Muscle of arm (tissue), 12 donors: ENCODE measurements around the gene SH2D4B. TPM values are rescaled to one million over a fixed set of nuclear protein-coding genes. Genes with fewer than 3 reads are reported as not detected.

Experiments used
- DNase-seq: peaks from one replicate; pipeline ENCODE4 v3.0.0-alpha.2; 2013
- polyA plus RNA-seq, 12 donors: library from polyadenylated mRNA; unstranded; fragments of 120-200 nt; gene quantifications; one replicate each; pipeline ENCODE4 v1.2.1, GENCODE V29; 2013; ENCODE audit not compliant: insufficient read length in 12 of 12

Gene SH2D4B
- polyA plus RNA-seq, 12 donors: 0.05 to 0.23 (median 0.10) TPM; not detected in 5

DNA sequence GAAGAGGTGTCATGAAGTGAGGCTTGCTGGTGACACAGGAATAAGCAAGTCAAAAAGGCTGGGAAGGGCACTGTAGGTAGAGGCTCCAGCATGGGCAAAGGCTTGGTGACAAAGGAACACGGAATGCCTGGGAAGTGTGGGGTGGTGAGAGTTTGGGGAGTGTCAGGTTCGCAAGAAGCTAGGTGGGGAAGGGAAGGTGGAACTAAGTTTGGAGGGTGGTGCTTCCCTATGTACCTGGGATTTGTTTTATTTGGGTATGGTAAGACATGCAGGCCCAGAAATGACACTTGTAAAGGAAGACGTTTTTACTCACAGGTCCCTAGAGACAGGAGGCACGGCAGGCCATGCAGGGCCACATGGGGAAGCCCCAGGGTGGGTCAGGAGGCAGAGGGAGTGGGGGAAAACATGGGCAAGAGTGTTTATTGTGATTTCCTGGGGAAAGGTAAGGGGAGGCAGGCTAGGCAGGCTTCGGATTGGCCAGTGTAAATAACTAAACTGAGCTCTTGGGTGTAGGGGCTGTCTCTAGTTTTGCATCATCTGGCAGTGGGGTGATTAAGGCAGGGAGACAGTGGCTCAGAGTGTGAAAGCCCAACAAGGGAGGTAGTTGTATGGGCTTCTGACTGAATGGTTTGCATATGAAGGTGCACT is 52.1 kb downstream of the SH2D4B start:
- no peak for DNase-seq

DNA sequence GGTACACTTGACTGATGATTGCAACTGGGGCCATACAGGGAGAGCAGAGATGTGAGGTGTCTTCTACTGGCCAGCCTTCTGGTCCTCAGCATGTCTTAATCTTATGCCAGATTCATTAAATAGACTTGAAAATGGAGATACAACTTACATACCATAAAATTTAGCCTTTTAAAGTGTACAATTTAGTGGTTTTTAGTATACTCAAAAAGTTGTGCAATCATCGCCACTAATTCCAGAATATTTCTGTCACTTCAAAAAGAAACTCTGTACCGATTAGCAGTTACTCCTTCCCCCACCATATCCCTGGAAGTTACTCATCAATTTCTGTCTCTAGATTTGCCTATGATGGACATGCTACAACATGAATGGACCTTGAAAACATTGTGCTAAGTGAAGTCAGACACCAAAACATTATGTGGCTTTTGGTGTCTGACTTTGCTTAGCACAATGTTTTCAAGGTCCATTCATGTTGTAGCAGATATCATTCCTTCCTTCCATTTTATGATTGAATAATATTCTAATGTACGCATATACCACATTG is 53.0 kb downstream of the SH2D4B start:
- no peak for DNase-seq

DNA sequence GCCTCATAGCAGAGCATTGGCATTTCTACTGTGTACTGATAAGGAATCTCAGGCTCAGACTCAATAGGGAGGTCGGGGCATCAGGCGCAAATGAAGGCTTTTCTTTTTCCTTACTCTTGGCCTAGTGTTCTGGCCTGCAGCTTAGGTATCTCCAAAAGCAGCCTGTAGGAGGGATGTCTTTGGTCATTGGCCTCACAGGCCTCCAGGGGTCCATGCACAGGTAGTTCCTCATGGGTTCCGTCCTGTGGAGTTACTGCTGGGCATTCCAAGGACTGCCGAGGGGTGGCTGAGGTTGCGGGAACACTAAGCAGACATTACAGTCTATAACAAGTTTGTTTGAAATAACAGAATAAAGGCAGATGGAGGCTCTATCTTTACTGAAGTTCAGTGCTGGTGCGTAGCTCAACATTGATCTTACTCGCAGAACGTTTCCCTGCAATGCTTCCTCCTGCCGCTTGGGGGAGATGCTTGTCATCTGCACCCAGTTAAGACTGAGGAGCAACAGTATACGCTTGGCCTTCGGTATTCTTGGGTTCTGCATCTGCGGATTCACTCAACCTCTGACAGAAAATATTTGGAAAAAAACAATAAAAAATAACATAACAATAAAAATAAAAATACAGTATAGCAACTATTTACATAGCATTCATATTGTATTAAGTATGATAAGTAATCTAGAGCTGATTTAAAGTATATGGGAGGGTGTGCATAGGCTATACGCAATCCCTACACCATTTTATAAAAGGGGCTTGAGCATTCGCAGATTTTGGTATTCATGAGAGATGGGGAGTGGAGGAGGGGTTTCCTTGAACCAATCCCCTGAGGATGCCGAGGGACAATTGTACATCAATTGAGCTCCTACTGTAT is 58.9 kb downstream of the SH2D4B start:
- DNase-seq: no peak

DNA sequence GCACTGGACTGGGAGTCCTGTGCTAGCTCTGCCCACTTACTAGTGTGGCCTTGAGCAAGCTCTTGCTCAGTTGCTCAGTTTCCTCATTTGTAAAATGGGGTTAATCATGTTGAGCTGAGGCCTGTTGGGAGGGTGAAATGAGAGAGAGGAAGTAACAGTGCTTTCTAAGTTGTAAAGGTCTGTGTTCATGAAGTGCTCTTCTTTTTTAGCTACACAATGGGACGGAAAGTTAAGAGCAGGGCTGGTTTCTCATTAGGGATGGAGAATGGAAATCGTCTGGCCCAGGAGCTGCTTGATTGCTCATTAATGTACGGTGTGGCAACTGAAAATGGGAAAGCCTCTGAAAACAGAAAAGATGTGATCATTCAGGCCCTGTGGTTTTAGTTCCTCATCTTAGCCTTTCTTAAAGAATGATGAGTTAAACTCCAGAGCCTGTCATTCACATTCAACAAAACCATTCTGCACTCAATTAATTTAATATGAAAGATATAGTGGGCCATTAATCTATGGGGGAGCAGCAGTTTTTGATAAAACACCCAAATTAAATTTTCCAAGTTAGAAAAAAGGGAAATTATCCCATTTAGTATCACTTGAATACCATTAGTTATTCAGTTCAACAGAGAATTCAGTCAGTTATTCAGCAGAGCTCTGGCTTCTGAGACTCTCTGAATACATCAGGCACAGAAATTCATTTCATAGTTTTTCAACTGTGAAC is 60.5 kb downstream of the SH2D4B start:
- DNase-seq: no peak

DNA sequence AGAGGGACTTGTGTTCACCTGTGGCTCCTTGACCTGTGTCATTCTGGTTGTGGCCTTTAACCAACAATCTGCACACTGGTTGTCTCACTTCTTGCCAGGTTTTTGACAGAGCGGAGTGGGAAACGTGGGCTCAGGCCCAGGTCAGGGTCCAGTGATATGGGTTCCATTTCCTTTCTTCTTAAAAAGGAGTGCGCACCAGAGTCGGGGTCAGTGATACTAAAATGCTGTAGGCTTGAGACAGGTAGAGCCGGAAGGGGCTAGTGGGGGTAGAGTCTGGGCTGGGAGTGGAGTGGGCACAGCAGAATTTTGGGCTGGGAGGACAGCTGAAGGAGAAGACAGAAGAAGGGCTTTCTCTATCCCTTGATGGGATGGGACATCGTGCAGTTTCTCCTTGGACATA is 61.2 kb downstream of the SH2D4B start:
- DNase-seq: no peak

DNA sequence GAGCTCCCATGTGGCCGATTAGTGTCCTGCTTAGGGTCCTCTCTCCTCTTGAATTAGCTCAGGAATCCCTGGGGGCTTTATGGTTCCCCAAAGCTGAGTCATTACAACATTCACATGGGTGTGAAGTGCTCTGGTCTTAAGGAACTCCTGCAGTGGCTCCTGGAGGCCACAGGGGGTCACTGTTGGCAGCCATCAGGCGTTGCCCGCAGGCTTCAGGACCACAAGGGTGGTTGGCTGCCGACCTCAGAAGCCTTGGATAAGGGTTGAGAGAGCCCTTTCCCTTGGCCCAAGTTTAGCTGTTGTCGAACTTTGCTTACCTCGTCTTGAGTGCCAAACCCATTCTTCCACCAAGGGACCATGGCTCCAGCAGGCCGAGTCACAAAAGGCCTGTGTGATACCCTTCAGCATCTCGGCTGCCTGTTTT is 61.7 kb downstream of the SH2D4B start:
- peak; percentile 16 for DNase-seq

DNA sequence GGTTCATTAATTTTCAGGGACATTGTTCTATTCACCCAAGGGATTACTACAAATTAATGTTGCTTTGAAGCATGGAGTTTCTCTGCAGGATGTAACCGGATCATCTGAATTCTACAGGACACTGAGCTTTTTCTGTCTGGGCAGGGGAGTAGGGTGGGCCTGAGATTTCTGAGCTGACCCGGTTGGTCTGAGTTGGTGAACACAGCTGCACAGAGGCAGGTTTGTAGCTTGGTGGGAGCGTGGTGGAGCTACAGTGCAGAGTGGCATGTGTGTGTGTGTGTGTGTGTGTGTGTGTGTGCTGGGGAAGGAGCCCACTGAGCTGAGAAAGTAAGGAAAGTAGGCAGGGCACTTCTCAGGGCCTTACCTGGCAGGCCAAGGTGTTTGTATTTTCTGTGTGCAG is 62.6 kb downstream of the SH2D4B start:
- DNase-seq: no peak

DNA sequence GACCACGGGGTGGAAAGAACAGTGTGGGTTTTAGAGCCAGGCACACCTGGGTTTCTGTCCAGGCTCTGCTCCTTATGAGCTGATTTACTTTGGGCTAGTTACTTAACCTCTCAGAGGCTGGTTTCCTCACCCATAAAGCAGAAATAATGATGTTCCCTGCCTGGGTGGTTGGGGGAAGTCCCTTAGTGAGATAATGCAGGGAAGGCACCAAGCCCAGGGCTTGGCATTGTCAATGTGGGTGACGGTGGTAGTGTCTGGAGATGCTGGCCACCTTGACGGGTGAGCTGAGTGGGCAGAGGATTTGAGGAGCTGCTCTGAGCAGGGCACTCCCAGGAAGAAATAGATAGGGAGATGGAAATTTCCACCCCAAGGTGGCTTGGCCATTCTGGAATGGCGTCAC is 65.2 kb downstream of the SH2D4B start:
- no peak for DNase-seq

DNA sequence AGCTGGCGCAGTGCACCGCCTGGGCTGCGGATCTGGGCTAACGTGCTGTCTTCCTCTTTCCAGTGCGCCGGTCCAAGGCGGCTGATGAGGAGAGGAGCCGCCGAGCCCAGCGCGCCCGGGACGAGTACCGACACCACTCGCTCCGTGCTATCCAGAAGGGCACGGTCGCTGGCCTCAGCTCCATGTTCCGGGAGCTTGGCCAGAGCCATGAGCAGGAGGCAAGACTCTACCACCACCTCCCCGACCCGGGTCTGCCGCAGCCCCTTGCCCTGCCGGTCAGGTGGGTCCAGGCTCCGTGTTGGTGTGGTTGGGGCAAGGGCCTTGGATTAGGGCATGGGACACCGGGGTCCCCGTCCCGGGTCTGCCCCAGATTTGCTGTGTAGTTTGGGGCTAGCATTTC is 65.8 kb downstream of the SH2D4B start:
- DNase-seq: no peak

DNA sequence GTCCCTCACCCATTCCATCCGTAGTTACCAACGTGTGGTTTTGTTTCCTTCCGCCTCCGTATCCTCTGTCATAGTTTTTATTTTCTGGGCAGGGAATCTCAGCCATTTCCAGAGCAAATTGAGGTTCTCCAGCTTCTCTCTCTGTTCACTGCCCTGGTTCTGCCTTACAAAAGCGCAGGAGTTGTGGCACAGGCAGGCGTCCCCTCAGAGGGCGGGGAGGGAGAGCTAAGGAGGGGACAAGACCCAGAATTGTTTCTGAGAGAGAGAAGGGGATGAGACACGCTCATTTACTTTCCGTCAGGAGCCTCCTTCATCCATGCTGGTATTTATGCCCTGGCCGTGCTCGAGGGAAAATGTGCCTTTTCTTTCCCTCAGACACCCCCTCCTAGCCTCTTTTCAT is 71.0 kb downstream of the SH2D4B start:
- DNase-seq: no peak

DNA sequence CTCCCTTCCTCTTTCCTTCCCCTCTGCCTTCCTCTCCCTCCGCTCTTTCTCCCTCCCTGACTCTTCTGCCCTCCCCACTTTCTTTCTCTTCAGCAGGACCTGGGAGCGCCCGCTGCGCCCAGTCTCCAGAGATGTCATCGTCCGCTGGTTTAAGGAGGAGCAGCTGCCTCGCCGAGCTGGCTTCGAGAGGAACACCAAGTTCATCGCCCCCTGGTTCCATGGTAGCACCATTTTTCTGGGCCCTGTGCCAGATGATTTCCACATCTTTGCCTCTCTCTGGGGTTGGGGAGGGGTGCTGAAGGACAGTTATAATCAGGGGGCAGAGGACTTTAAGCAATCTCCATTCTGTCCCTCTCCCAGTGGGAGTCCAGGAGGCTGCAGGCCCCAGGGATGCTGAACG is 71.6 kb downstream of the SH2D4B start:
- no peak for DNase-seq

DNA sequence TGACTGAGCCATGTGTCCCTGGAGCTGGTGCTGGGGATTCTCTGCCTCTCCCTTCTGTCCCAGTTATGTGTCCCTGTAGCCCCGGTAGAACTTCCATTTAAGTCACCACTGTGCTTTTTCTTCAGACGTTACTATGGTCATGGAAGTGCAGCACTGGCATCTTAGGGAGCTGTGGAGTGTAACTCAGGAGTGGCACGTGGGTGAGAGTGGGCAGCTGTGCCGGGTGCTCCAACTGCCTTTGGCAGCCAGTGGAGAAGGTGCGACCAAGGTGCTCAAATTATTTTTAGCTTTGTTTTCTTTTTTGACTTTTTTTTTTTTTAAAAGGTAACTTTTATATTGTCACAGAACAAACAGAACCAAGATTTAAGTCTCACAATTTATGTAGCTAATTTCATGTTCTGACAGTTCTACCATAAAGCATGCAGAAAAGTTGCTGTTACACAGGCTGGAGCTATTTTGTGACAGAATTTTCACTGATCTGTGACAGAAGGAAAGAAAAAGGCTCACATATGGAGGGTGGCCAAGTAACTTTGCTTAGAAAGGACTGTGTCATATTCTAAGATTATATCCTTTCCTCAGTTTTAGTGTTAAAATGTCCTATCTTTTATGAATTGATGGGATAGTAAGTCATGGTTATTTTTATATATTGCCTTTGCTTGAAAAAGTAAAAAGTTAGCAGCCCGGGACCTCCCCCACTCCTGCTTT is 73.9 kb downstream of the SH2D4B start:
- DNase-seq: no peak

DNA sequence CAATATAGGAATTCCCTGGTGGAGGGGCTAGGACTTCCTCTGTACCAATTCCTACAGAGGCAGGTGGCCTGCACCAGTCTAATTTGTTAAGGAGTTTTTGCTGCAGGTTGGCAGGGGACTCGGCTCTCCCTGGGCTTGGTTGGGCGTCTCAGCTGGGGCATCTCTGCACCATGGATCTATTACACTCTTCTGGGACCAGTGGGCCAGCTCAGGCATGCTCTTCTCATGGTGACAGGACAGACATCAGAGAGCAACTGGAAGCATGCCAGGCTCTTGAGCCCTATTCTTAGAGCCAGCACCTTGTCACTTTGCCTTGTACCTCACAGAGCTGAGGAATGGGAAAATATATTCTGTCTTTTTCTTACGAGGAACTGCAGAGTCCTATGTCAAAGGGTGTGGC is 74.6 kb downstream of the SH2D4B start:
- DNase-seq: no peak

DNA sequence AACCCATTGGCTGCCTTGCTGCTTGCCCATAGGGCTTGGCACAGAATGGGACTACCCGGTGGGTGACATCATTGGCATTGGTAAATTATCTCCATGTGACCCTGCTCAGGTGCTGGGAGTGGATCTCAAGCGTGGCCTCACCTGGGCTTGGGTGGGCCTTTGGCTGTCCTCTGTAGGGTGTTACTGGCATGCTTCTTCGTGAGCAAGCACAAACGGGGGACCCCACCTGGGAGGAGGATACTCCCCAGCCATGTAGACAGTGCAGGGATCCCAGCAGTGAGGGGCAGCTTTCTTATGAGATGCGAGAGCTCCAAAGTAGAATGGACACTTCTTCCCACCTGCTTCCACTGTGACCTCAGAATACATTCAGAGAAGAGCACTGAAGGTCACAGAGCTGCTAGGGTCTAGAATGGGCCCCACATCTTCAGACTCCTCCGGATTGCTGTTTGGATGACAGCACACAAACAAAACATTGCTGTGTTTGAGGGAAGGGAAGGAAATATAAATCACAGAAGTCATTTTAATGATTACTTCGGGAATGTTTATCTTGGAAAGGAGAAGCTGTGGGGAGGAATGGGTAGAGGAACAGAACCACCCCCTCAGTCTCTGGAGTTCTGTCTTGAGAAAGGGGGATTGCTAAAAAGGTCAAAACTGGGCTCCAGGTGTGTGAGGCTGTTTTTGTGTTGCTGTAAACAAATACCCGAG is 75.9 kb downstream of the SH2D4B start:
- DNase-seq: no peak

DNA sequence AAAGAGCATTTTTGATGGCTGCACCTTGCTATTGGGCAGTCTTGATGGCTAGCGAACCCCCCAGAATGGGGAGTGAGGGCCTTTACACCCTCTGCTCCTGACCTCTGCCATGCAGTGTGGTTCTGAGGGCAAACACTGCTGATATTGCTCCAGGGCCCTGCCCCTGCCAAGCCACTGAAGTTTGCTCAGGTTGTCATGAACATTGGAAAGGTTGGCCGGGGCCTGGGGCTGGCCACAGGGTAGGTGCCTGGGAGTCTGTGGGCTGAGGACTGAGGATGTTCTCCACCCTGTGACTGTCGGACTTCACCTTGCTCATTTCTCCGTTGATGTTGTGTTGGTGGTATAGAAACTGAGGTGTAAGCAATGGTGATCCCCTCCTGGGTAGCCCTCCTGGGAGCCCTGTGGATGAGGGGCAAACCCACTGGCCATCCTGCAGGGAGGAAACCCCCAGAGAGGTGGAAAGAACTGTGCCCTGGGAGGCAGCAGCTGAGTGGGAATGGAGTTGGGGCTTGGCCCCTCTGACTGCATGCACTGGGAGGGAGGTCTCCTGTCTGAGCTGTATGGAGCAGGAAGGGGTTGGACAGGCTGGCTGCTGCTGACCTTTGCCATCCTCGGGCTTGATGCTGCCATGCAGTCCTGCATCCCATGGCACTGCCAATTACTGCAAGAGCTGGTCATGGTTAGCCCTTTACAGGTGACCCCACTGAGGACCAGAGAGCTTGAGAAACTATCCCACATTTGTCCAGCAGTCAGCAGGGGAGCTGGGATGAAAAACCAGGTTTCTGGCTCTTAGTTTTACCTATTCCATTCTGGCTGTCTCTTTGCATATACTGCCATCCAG is 77.1 kb downstream of the SH2D4B start:
- no peak for DNase-seq

DNA sequence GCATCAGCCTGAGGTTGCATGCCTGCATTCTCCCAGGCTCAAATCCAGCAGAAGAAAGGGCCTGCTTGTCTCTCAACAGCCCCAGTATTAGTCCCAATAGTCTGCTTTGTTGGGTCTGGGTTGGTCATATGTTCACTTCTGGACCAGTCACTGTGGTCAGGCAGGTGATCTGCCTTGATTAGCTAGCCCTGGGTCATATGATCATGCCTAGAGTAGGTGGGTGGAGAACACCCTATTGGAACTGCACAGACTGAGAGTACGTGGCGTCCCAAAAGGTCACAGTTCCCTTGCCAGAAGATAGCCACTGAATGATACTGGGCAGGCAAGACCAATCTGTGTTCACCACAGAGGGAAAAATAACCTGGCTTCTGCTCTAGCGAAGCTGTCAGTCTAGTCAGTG is 80.1 kb downstream of the SH2D4B start:
- no peak for DNase-seq

DNA sequence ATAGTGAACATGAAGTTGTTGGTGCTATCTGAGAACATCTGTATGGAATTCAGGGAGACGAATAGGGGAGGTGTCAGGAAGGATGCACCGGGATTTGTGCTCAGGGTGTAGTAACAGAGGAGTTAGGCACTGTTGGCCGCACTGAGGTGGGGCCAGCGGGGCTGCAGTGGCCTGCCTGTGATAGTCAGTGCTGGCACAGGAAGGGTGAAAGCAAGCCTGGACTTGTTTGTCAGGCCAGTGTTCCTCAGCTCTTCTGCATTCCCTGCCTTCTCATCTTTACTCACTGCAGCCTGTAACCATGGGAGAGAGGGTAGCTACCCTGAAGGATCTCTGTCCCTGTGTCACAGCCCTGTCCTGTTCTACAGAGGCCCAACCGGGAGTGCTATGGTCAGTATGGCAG is 81.3 kb downstream of the SH2D4B start:
- no peak for DNase-seq

DNA sequence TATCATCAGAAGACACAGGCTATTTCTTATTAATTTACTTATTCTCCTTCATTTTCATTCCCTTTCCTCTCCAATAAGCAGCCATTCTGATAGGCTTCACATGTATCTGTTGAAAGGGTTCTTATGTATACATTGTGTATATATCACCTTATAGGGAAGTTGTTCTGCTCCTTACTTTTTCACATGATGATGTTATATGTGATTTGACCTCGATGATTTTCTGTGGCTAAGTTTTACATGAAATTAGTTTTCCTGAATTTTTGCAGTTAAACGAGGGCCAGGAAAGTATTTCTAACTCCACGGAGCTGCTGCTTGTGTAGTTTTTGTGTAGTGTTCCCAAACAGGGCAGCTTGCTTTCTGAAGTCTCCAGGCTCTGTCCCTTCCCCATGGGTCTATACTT is 84.5 kb downstream of the SH2D4B start:
- no peak for DNase-seq

DNA sequence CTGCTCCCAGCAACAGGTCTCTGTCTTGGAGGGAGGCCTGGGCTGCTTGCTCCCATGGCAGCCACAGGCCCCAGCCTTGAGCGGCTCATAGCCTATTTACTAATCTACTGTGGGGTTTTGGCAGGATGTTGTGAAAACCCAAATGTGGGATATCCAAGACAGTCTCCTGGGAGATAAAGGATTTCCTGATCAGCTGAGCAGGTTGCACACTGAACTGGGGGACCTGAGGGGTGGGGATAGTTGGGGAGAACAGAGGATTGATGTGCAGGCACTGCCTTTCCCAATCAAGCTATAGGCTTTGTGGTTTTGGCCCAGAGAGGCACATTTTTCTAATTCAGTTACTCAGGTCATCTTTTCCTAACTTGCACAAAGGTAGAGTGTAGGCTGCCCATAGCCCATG is 92.6 kb downstream of the SH2D4B start:
- no peak for DNase-seq

DNA sequence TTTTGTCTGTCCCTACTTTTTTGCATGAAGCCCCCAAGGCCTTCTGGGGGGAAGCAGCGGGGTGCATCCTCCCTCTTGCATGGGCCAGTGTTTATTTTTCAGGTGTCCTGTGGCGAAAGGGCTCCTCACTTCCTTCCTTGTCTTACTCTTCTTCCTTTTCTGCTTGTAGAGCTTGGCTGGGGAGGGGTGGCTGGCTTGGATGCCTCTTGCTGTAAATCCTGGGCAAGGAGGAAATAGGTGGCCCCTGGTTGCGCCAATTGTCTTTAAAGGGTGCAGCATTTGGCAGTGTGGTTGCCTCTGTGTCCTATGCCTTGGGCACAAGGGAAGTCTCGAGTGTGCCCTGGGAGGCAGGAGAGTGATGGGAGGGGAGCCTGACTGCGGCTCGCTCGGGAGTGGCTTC is 95.0 kb downstream of the SH2D4B start:
- no peak for DNase-seq
